ENCODE data around the gene HRH1.

- TF ChIP-seq FOXM1 (IDR thresholded peaks at IDR 0.05; ENCODE audit: borderline replicate concordance) (no peak), CTBP1 (IDR thresholded peaks at IDR 0.05; ENCODE audit: borderline replicate concordance) (no peak), ZNF384 (IDR thresholded peaks at IDR 0.05) (no peak), L3MBTL2 (conservative IDR thresholded peaks at IDR 0.05) (no peak), TARDBP (IDR thresholded peaks at IDR 0.05) (no peak), HDGF (IDR thresholded peaks at IDR 0.05; ENCODE audit: borderline replicate concordance) (no peak), FOXA1 (IDR thresholded peaks at IDR 0.05) (no peak), PKNOX1 (IDR thresholded peaks at IDR 0.05) (no peak), SP1 (IDR thresholded peaks at IDR 0.05) (no peak), SUZ12 (IDR thresholded peaks at IDR 0.05) (no peak), NFRKB (IDR thresholded peaks at IDR 0.05) (no peak), ELF4 (IDR thresholded peaks at IDR 0.05) (no peak)
Measured at GRCh38 chr3:11254876-11255275, 100.6 kb downstream of the HRH1 start.

All from HEK293T (cell line).